GM19193 (cell line): ENCODE data around the gene NCBP2.

Experiments
- POLR2A ChIP-seq: IDR thresholded peaks from 4 replicates; pipeline ENCODE4 v1.6.1; 2011; ENCODE audit not compliant: insufficient read depth, insufficient read length; ENCODE audit errors: extremely low read depth

NCBP2 gene

GRCh38 chr3:196962108-196962929 is 20.0 kb upstream of the NCBP2 start:
- no peak for TF ChIP-seq POLR2A

GRCh38 chr3:196954832-196955231 is 12.5 kb upstream of the NCBP2 start:
- TF ChIP-seq POLR2A: no peak

- no peak for TF ChIP-seq POLR2A
These were observed 9.0 kb upstream of the NCBP2 start for GRCh38 chr3:196951371-196951770.

- TF ChIP-seq POLR2A: no peak
These were observed 7.4 kb upstream of the NCBP2 start for GRCh38 chr3:196949750-196950149.

- no peak for TF ChIP-seq POLR2A
These were observed 6.9 kb upstream of the NCBP2 start for GRCh38 chr3:196949285-196949619.

- no peak for TF ChIP-seq POLR2A
These were observed 6.3 kb upstream of the NCBP2 start for GRCh38 chr3:196948442-196949284.

- TF ChIP-seq POLR2A: no peak
These were observed 5.6 kb upstream of the NCBP2 start for GRCh38 chr3:196947860-196948441.

GRCh38 chr3:196947136-196947859 is 5.0 kb upstream of the NCBP2 start:
- TF ChIP-seq POLR2A: no peak

GRCh38 chr3:196942915-196943277 is 568 bp upstream of the NCBP2 start:
- TF ChIP-seq POLR2A: no peak

- TF ChIP-seq POLR2A: no peak
These were observed 551 bp downstream of the NCBP2 start for GRCh38 chr3:196941729-196942225.

GRCh38 chr3:196938576-196938975 is 3.8 kb downstream of the NCBP2 start:
- TF ChIP-seq POLR2A: no peak

- TF ChIP-seq POLR2A: no peak
These were observed 4.2 kb downstream of the NCBP2 start for GRCh38 chr3:196938124-196938523.

GRCh38 chr3:196936288-196936687 is 6.0 kb downstream of the NCBP2 start:
- no peak for TF ChIP-seq POLR2A

GRCh38 chr3:196932600-196932999 is 9.7 kb downstream of the NCBP2 start:
- TF ChIP-seq POLR2A: no peak
